Thoracic aorta (tissue), 2 donors: Measurements from ENCODE around the gene GUCY1A2. TPM values are rescaled to one million over a fixed set of nuclear protein-coding genes. Genes with fewer than 3 reads are reported as not detected.

Source experiments
- ATAC-seq: fragments of 150-250 bp; one replicate; pipeline ENCODE4 v1.8.0; 2017; ENCODE audit warnings: low read depth; ENCODE audit not compliant: insufficient number of reproducible peaks, low FRiP score
- DNase-seq: peaks from one replicate; pipeline ENCODE4 v3.0.0-alpha.2; 2020; ENCODE audit warnings: low spot score
- H3K27ac ChIP-seq, 2 donors: fragments of 200-600 bp; sonication (generic); 1 replicate in 1 of 2; 2 replicates in 1 of 2; pipeline ENCODE4 v1.5.1; 2016; ENCODE audit warnings: mild to moderate bottlenecking in 2 of 2, moderate library complexity in 2 of 2
- H3K27me3 ChIP-seq: fragments of 200-600 bp; sonication (generic); replicated peaks from 2 replicates; pipeline ENCODE4 v1.6.0; 2016; ENCODE audit warnings: mild to moderate bottlenecking; ENCODE audit not compliant: insufficient read depth
- H3K36me3 ChIP-seq: fragments of 200-600 bp; sonication (generic); one replicate; pipeline ENCODE4 v1.5.1; 2016
- H3K4me1 ChIP-seq, 2 donors: fragments of 200-600 bp; sonication (generic); 1 replicate in 1 of 2; 2 replicates in 1 of 2; pipeline versions ENCODE4 v1.5.1 to v1.6.0; 2016; ENCODE audit warnings: low read depth in 2 of 2, mild to moderate bottlenecking in 1 of 2; ENCODE audit not compliant: control insufficient read depth in 1 of 2
- H3K4me3 ChIP-seq: fragments of 200-600 bp; sonication (generic); 2 replicates; pipeline ENCODE4 v1.5.1; 2016; ENCODE audit warnings: mild to moderate bottlenecking
- H3K9me3 ChIP-seq: fragments of 200-600 bp; sonication (generic); 2 replicates; pipeline ENCODE4 v1.5.1; 2016
- total RNA-seq, 2 donors: library from RNA; depleted of rRNA; stranded (reverse); fragments of >200 nt; gene quantifications; one replicate each; pipeline versions ENCODE4 v1.1.0 to v1.2.3, GENCODE V29; 2016
- TF ChIP-seq, protein P1 (sequence below): fragments of 200-600 bp; sonication (generic); IDR thresholded peaks from one replicate; pipeline ENCODE4 v1.5.1; 2019; ENCODE audit warnings: antibody characterized with exemption

GUCY1A2 gene
- total RNA-seq, 2 donors from 2014 or later = 5.3 to 9.4 TPM

DNA sequence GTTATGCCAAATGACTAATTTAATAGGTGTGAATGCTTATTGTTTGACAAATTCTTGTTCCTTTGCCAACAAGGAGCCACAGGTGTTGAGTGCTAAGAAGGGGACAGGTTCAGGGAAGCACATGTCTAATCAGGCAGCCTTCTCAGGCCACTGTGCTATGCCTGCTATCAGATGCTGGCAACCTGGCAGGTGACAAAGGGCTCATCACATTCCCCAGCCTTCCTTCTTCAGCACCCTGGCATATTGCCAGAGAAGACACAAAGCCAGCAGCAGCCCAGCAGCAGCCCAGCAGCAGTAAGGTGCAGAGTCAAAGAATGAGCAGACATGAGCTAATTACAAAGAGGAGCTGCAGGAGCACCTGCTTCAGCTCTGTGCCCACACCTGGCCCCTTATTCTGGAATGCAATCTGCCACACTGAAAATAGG lies 68.2 kb downstream of the GUCY1A2 start:
- Histone ChIP-seq H3K36me3 (no peaks in the 10 kb centered on the region), H3K27ac (no peak overlapping the region), H3K27me3 (no peaks in the 10 kb centered on the region), H3K4me1 (no peaks in the 10 kb centered on the region), H3K9me3 (no peaks in the 10 kb centered on the region), H3K4me3 (no peak overlapping the region)
- ATAC-seq = no peak
- DNase-seq = no peak
- TF ChIP-seq, protein P1, sequence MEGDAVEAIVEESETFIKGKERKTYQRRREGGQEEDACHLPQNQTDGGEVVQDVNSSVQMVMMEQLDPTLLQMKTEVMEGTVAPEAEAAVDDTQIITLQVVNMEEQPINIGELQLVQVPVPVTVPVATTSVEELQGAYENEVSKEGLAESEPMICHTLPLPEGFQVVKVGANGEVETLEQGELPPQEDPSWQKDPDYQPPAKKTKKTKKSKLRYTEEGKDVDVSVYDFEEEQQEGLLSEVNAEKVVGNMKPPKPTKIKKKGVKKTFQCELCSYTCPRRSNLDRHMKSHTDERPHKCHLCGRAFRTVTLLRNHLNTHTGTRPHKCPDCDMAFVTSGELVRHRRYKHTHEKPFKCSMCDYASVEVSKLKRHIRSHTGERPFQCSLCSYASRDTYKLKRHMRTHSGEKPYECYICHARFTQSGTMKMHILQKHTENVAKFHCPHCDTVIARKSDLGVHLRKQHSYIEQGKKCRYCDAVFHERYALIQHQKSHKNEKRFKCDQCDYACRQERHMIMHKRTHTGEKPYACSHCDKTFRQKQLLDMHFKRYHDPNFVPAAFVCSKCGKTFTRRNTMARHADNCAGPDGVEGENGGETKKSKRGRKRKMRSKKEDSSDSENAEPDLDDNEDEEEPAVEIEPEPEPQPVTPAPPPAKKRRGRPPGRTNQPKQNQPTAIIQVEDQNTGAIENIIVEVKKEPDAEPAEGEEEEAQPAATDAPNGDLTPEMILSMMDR = no peak

DNA sequence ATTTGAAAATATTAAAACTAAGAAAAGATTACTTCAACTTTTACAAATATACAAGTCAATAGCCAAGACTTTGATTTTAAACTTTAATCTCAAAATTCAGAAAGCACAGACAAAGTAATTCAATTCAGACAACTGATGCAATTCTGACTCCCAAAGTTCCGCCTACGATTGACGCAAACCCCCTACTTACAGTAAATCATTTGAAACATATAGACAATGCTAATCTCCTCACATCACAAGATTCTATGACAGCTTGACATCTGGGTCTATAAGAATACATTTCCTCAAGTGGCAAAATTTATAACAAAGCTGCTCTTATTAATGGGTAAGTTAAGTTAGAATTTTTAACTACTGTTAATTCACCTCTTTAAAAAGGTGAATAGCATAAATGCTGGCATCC lies 75.2 kb downstream of the GUCY1A2 start:
- ATAC-seq (no peak), DNase-seq (no peak)
- no peak overlapping the region for H3K27ac ChIP-seq
- no peak overlapping the region for H3K4me3 ChIP-seq
- H3K9me3 ChIP-seq = no peaks in the 10 kb centered on the region
- no peaks in the 10 kb centered on the region for H3K4me1 ChIP-seq
- H3K36me3 ChIP-seq = no peaks in the 10 kb centered on the region
- no peaks in the 10 kb centered on the region for H3K27me3 ChIP-seq
- TF ChIP-seq, protein P1 = no peak

DNA sequence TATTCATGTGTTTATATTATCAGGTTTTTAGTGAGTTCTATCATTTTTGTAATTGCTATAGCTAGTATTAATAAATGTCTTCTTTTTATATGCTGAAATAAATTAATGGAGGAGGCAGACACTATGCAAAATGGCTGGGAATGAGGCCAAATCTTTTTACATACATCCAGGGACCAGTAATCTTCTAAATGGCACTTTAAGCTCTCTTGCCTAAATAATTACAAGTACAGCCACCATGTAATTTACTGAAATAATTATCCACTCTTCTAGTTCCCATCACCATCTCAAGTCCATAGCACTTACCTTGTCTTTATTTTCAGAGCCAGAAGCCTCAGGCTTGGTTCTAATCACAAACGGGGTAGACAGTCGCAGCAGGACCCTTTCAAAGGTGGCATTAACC lies 79.1 kb downstream of the GUCY1A2 start:
- ATAC-seq = no peak

DNA sequence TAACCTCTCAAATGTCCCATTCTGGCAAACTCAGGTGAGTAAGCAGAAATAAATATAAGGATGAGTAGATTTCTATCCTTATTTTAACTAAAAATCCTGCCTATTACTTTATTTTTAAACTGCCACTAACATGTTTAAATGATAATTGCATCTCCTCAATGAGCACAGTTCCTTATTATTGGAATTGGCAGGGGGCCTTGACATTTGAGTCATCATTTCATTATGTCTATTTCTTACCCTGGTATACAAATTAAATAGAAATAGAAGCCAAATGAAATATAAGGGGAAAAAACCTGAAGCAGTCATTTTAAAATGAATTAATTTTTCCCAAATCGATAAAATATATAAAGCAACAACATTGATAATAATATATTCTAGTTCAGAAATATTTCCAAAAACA lies 81.2 kb downstream of the GUCY1A2 start:
- TF ChIP-seq, protein P1 = no peak
- Histone ChIP-seq H3K36me3 (no peaks in the 10 kb centered on the region), H3K9me3 (no peaks in the 10 kb centered on the region), H3K4me1 (no peaks in the 10 kb centered on the region), H3K4me3 (no peak overlapping the region), H3K27me3 (no peaks in the 10 kb centered on the region), H3K27ac (no peak overlapping the region)
- ATAC-seq = no peak
- DNase-seq = no peak

More for the DNA sequence above, 79.1 kb downstream of the GUCY1A2 start:
- H3K27ac ChIP-seq = no peak overlapping the region
- H3K4me3 ChIP-seq = no peak overlapping the region
- TF ChIP-seq, protein P1 = no peak
- no peak for DNase-seq
- H3K4me1 ChIP-seq = no peaks in the 10 kb centered on the region
- no peaks in the 10 kb centered on the region for H3K36me3 ChIP-seq
- H3K27me3 ChIP-seq = no peaks in the 10 kb centered on the region
- H3K9me3 ChIP-seq = no peaks in the 10 kb centered on the region

DNA sequence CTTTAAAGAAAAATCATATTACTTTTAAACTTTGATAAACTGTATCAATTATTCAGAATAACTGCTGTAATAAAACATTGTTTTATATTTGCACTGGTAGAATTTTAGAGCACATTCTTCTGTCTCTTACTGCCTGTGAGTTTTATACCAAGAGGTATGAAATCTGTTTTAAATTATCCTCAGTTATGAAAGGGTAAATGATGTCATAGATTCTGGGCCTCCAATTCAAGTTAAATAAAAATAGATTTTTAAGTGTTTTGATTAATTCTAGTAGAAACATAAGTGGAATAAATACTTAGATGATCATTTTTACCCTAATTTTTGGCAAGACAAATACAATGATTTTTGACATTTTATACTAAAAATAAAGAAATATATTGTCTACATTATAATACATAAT lies 93.0 kb downstream of the GUCY1A2 start:
- Histone ChIP-seq H3K4me1 (no peaks in the 10 kb centered on the region), H3K27ac (no peak overlapping the region), H3K27me3 (no peaks in the 10 kb centered on the region), H3K36me3 (no peaks in the 10 kb centered on the region), H3K4me3 (no peak overlapping the region), H3K9me3 (no peaks in the 10 kb centered on the region)
- DNase-seq (no peak), ATAC-seq (no peak)
- TF ChIP-seq, protein P1 = no peak
